ENCODE results near the gene DSCAML1.

The DSCAML1 gene

GRCh38 chr11:117440258-117440657 lies 356.8 kb downstream of the DSCAML1 start:
- Histone ChIP-seq H3K36me3 (no peaks in the 10 kb centered on the region), H3K9me3 (no peaks in the 10 kb centered on the region), H3K27me3 (peaks cover 0 to 67% of the 10 kb centered on the region in 2 donors), H3K27ac (no peak overlapping the region), H3K4me1 (peaks cover 0 to 3% (median 0%) of the 10 kb centered on the region in 4 donors), H3K4me3 (no peak overlapping the region)
- DNase-seq, result no peak
- intact Hi-C loops (cut with DNase I; ENCODE audit: low total_unique reads), result no loop called here
- TF ChIP-seq, protein P1, sequence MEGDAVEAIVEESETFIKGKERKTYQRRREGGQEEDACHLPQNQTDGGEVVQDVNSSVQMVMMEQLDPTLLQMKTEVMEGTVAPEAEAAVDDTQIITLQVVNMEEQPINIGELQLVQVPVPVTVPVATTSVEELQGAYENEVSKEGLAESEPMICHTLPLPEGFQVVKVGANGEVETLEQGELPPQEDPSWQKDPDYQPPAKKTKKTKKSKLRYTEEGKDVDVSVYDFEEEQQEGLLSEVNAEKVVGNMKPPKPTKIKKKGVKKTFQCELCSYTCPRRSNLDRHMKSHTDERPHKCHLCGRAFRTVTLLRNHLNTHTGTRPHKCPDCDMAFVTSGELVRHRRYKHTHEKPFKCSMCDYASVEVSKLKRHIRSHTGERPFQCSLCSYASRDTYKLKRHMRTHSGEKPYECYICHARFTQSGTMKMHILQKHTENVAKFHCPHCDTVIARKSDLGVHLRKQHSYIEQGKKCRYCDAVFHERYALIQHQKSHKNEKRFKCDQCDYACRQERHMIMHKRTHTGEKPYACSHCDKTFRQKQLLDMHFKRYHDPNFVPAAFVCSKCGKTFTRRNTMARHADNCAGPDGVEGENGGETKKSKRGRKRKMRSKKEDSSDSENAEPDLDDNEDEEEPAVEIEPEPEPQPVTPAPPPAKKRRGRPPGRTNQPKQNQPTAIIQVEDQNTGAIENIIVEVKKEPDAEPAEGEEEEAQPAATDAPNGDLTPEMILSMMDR (IDR thresholded peaks at IDR 0.05), result no peak

GRCh38 chr11:117439256-117439655 lies 357.8 kb downstream of the DSCAML1 start:
- Histone ChIP-seq H3K4me3 (no peak overlapping the region), H3K9me3 (no peaks in the 10 kb centered on the region), H3K27ac (no peak overlapping the region), H3K4me1 (peaks cover 0 to 3% (median 0%) of the 10 kb centered on the region in 4 donors), H3K36me3 (no peaks in the 10 kb centered on the region), H3K27me3 (peaks cover 0 to 60% of the 10 kb centered on the region in 2 donors)
- DNase-seq, result no peak
- TF ChIP-seq, protein P1 (IDR thresholded peaks at IDR 0.05), result no peak
- intact Hi-C loops (cut with DNase I; ENCODE audit: low total_unique reads), result no loop called here

DNA sequence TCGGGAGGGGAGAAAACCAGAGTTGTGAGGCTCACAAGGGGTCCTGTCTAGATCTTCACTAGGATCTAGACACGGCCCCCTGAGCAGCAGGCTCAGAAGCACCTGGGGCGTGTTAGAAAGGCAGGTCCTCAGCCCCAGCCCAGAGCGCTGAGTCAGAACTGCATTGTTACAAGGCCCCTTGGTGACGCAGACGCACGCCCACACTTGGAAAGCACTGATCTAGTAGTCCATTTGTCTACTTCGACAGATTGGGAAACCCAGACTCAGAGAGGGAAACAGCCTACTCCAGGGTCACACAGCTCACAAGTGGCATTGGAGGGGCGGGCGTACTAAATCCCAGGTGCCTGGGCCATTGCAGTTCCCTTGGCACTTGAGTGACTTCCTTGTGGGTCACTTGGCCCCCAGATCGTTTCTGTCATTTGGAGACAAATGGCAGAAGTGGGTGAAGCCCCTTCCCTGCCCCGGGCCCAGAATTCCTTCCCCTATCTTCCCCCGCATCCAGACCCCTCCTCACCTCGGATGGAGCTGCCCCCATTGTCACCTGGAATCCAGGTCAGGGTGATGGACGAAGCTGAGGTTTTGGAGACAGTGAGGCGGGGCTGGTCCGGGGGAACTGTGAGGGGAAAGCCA lies 358.5 kb downstream of the DSCAML1 start:
- Histone ChIP-seq H3K9me3 (no peaks in the 10 kb centered on the region), H3K27me3 (peaks cover 0 to 53% of the 10 kb centered on the region in 2 donors), H3K36me3 (no peaks in the 10 kb centered on the region), H3K27ac (no peak overlapping the region), H3K4me1 (no peaks in the 10 kb centered on the region), H3K4me3 (no peak overlapping the region)
- TF ChIP-seq, protein P1 (IDR thresholded peaks at IDR 0.05), result no peak
- DNase-seq, result peak in 1 of 2 donors; percentile 40
- intact Hi-C loops (cut with DNase I; ENCODE audit: low total_unique reads), result no loop called here

- H3K4me3 ChIP-seq, result no peak overlapping the region
- peaks cover 0 to 45% of the 10 kb centered on the region in 2 donors for H3K27me3 ChIP-seq
- H3K27ac ChIP-seq, result no peak overlapping the region
- intact Hi-C loops (cut with DNase I; ENCODE audit: low total_unique reads), result no loop called here
- no peak for DNase-seq
- no peaks in the 10 kb centered on the region for H3K4me1 ChIP-seq
- no peaks in the 10 kb centered on the region for H3K9me3 ChIP-seq
- TF ChIP-seq, protein P1 (IDR thresholded peaks at IDR 0.05), result no peak
- H3K36me3 ChIP-seq, result no peaks in the 10 kb centered on the region
These were observed 359.3 kb downstream of the DSCAML1 start for GRCh38 chr11:117437791-117438130.

- Histone ChIP-seq H3K36me3 (no peaks in the 10 kb centered on the region), H3K27ac (no peak overlapping the region), H3K9me3 (no peaks in the 10 kb centered on the region), H3K4me3 (no peak overlapping the region), H3K4me1 (no peaks in the 10 kb centered on the region), H3K27me3 (peaks cover 0 to 42% of the 10 kb centered on the region in 2 donors)
- peak in 1 of 2 donors; percentile 50 for DNase-seq
- intact Hi-C loops (cut with DNase I; ENCODE audit: low total_unique reads), result no loop called here
- TF ChIP-seq, protein P1 (IDR thresholded peaks at IDR 0.05), result no peak
These were observed 359.8 kb downstream of the DSCAML1 start for GRCh38 chr11:117437041-117437790.
